ENCODE results near the gene MEIG1.
"Not testable (repeated sequence)": the region's sequence is repeated elsewhere in the genome, so short reads cannot be mapped to it uniquely, and the experiment has no call there.

GRCh38 chr10:14993500-14994455, 34.6 kb downstream of the MEIG1 start:
- TF ChIP-seq POLR2A (IDR thresholded peaks at IDR 0.05; ENCODE audit: low read length); MAX (IDR thresholded peaks at IDR 0.05); JUN (IDR thresholded peaks at IDR 0.05); HMGXB4 (CRISPR knock-in tag; IDR thresholded peaks at IDR 0.05; ENCODE audit: borderline replicate concordance); CTCF (IDR thresholded peaks at IDR 0.05); NR3C1 (IDR thresholded peaks at IDR 0.05); CEBPB (IDR thresholded peaks at IDR 0.05): not testable (repeated sequence)
- TF ChIP-seq, protein P1, sequence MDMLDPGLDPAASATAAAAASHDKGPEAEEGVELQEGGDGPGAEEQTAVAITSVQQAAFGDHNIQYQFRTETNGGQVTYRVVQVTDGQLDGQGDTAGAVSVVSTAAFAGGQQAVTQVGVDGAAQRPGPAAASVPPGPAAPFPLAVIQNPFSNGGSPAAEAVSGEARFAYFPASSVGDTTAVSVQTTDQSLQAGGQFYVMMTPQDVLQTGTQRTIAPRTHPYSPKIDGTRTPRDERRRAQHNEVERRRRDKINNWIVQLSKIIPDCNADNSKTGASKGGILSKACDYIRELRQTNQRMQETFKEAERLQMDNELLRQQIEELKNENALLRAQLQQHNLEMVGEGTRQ (IDR thresholded peaks at IDR 0.05): not testable (repeated sequence)
